Naive thymus-derived CD4-positive, alpha-beta T cell (primary cell): ENCODE data around the gene MTHFD1. TPM values are rescaled to one million over a fixed set of nuclear protein-coding genes. Genes with fewer than 3 reads are reported as not detected.
A peak's percentile ranks its signal among the peaks of the same experiment; 100 is the strongest.
"Not testable (repeated sequence)": the region's sequence is repeated elsewhere in the genome, so short reads cannot be mapped to it uniquely, and the experiment has no call there.

Experiments
- ATAC-seq: fragments of 150-1000 bp; cut with Tn5 transposase; 2 replicates; pipeline ENCODE4 v1.10.0; 2021; ENCODE audit warnings: mild to moderate bottlenecking, moderate library complexity
- CTCF ChIA-PET: fragments of 350-600 bp; sonication (Branson Sonifier 250); formaldehyde crosslinking; loops from one replicate; lab custom pipeline; 2021; ENCODE audit warnings: antibody characterized with exemption; lab: Charles Lee
- POLR2A ChIA-PET: fragments of 350-600 bp; sonication (Branson Sonifier 250); formaldehyde crosslinking; loops from one replicate; lab custom pipeline; 2021; ENCODE audit warnings: antibody characterized with exemption, inconsistent platforms; lab: Charles Lee
- DNase-seq, 9 donors: peaks; one replicate each; pipeline versions ENCODE4 v3.0.0 to v3.0.0-alpha.2; 2020 to 2022; ENCODE audit warnings: mixed read lengths in 1 of 9
- H3K27ac ChIP-seq: one replicate; pipeline ENCODE4 v1.7.0; 2013; ENCODE audit warnings: mild to moderate bottlenecking, low read depth, low read length, moderate library complexity
- H3K27me3 ChIP-seq, 2 donors: one replicate each; pipeline ENCODE4 v1.7.0; 2013; ENCODE audit warnings: low read length in 2 of 2, mild to moderate bottlenecking in 2 of 2, moderate library complexity in 2 of 2; ENCODE audit not compliant: control insufficient read depth in 2 of 2, insufficient read depth in 2 of 2
- H3K36me3 ChIP-seq, 3 experiments: 1 replicate in 2 of 3; 2 replicates in 1 of 3; pipeline ENCODE4 v1.7.0; 2013; ENCODE audit warnings: low read length in 3 of 3, mild to moderate bottlenecking in 3 of 3, moderate library complexity in 1 of 3; ENCODE audit not compliant: insufficient read depth in 3 of 3, control insufficient read depth in 2 of 3
- H3K4me1 ChIP-seq, 2 donors: one replicate each; pipeline ENCODE4 v1.7.0; 2013; ENCODE audit warnings: low read length in 2 of 2, mild to moderate bottlenecking in 2 of 2, moderate library complexity in 1 of 2; ENCODE audit not compliant: control insufficient read depth in 2 of 2, insufficient read depth in 2 of 2
- H3K4me3 ChIP-seq: 2 replicates; pipeline ENCODE4 v1.7.0; 2013; ENCODE audit warnings: mild to moderate bottlenecking, low read length
- H3K9me3 ChIP-seq, 3 experiments: 1 replicate in 2 of 3; 2 replicates in 1 of 3; pipeline ENCODE4 v1.7.0; 2013; ENCODE audit warnings: low read length in 3 of 3; ENCODE audit not compliant: control insufficient read depth in 2 of 3
- H3K27ac Mint-ChIP-seq, 9 donors: one replicate each; pipeline ENCODE4 v1.8.0; 2020 to 2022; ENCODE audit warnings: mixed read lengths in 9 of 9, mild to moderate bottlenecking in 8 of 9, moderate library complexity in 5 of 9, inconsistent platforms in 2 of 9
- H3K27me3 Mint-ChIP-seq, 5 donors: one replicate each; pipeline ENCODE4 v1.8.0; 2021 to 2022; ENCODE audit warnings: mixed read lengths in 5 of 5, mild to moderate bottlenecking in 1 of 5
- H3K36me3 Mint-ChIP-seq, 5 donors: one replicate each; pipeline ENCODE4 v1.8.0; 2020 to 2022; ENCODE audit warnings: mixed read lengths in 5 of 5, mild to moderate bottlenecking in 3 of 5, inconsistent platforms in 1 of 5
- H3K4me1 Mint-ChIP-seq, 7 donors: one replicate each; pipeline ENCODE4 v1.8.0; 2020 to 2022; ENCODE audit warnings: mixed read lengths in 7 of 7, mild to moderate bottlenecking in 3 of 7, inconsistent platforms in 1 of 7
- H3K4me3 Mint-ChIP-seq, 10 donors: one replicate each; pipeline ENCODE4 v1.8.0; 2020 to 2022; ENCODE audit warnings: mild to moderate bottlenecking in 10 of 10, mixed read lengths in 10 of 10, moderate library complexity in 6 of 10, inconsistent platforms in 2 of 10
- H3K9me3 Mint-ChIP-seq, 11 donors: one replicate each; pipeline ENCODE4 v1.8.0; 2020 to 2022; ENCODE audit warnings: mixed read lengths in 11 of 11, mild to moderate bottlenecking in 4 of 11, inconsistent platforms in 1 of 11, moderate library complexity in 1 of 11
- intact Hi-C, 2 donors: fragments of 100-400 bp; cut with micrococcal nuclease; formaldehyde crosslinking; loops; one replicate each; pipeline ENCODE4 v1.15.1; 2023
- polyA plus RNA-seq, 2 donors: library from polyadenylated mRNA; unstranded; fragments of 300-500 nt; fragmentation: Illumina TruSeq; gene quantifications; one replicate each; pipeline ENCODE4 v1.2.3, GENCODE V29; 2021
- total RNA-seq, 6 experiments: library from RNA in 5 of 6; stranded (reverse) in 5 of 6; gene quantifications; 1 replicate in 5 of 6; 2 replicates in 1 of 6; pipeline ENCODE4 v1.2.3 and lab custom pipeline; 2021 to 2026

MTHFD1 gene
- total and polyA plus RNA-seq, 7 experiments from 2014 or later, result 28.0 to 189 (median 30.9) TPM

DNA sequence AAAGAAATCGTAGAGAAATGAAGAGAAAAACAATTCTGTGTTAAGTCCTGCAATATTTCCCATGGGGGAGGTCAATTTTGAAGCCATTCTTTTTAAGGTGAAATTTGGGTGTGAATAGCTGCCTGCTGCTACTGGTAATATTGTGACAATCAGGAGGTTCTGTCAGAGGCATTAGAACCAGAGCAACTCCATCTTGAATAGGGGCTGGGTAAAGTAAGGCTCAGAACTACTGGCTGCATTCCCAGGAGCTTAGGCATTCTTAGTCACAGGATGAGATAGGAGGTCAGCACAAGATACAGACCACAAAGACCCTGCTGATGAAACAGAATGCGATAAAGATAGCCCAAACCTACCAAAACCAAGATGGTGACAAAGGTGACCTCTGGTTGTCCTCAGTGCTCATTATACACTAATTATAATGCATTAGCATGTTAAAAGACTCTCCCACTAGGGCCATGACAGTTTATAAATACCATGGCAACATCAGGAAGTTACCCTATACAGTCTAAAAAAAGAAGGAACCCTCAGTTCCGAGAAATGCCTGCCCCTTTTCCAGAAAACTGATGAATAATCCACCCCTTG, 24.8 kb upstream of the MTHFD1 start:
- Mint-ChIP-seq H3K27me3 (no peaks in the 10 kb centered on the region), H3K9me3 (no peaks in the 10 kb centered on the region)
- ATAC-seq, result no peak

GRCh38 chr14:64364907-64365306, 23.2 kb upstream of the MTHFD1 start:
- Histone ChIP-seq H3K4me3 (no peak overlapping the region), H3K36me3 (no peaks in the 10 kb centered on the region), H3K9me3 (no peaks in the 10 kb centered on the region), H3K27me3 (no peaks in the 10 kb centered on the region), H3K4me1 (no peaks in the 10 kb centered on the region), H3K27ac (no peak overlapping the region)
- Mint-ChIP-seq H3K27me3 (no peaks in the 10 kb centered on the region), H3K27ac (no peak overlapping the region), H3K36me3 (no peaks in the 10 kb centered on the region), H3K4me1 (peaks cover 0 to 2% (median 0%) of the 10 kb centered on the region in 7 donors), H3K9me3 (no peaks in the 10 kb centered on the region), H3K4me3 (no peak overlapping the region)
- intact Hi-C loops, result no loop called here
- ChIA-PET POLR2A (no interaction called here), CTCF (no interaction called here)
- DNase-seq, result no peak
- ATAC-seq, result no peak

More for the DNA sequence above, 24.8 kb upstream of the MTHFD1 start:
- H3K27me3 ChIP-seq, result no peaks in the 10 kb centered on the region
- no peaks in the 10 kb centered on the region for H3K36me3 Mint-ChIP-seq
- H3K4me3 ChIP-seq, result no peak overlapping the region
- no peak overlapping the region for H3K27ac ChIP-seq
- ChIA-PET POLR2A (no interaction called here), CTCF (no interaction called here)
- intact Hi-C loops, result no loop called here
- H3K4me1 ChIP-seq, result no peaks in the 10 kb centered on the region
- DNase-seq, result no peak
- no peaks in the 10 kb centered on the region for H3K36me3 ChIP-seq
- H3K4me1 Mint-ChIP-seq, result peaks cover 0 to 2% (median 0%) of the 10 kb centered on the region in 7 donors
- no peaks in the 10 kb centered on the region for H3K9me3 ChIP-seq
- no peak overlapping the region for H3K4me3 Mint-ChIP-seq
- H3K27ac Mint-ChIP-seq, result no peak overlapping the region

DNA sequence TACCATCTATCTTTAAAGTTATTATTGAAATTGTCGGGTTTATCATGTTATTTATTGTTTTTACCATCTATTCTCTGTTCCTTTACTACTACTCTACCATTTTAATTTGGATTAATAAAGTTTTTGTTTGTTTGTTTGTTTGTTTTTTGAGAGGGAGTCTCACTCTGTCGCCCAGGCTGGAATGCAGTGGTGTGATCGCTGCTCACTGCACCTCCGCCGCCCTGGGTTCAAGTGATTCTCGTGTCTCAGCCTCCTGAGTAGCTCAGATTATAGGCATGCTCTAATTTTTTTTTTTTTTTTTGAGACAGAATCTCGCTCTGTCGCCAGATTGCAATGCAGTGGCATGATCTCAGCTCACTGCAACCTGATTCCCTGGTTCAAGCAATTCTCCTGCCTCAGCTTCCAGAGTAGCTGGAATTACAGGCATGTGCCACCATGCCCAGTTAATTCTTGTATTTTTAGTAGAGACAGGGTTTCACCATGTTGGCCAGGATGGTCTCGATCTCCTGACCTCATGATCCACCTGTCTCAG, 22.7 kb upstream of the MTHFD1 start:
- H3K4me1 Mint-ChIP-seq, ATAC-seq, H3K4me3 Mint-ChIP-seq, POLR2A ChIA-PET, DNase-seq, H3K27ac Mint-ChIP-seq, H3K4me1 ChIP-seq, H3K27me3 Mint-ChIP-seq, H3K27ac ChIP-seq, H3K9me3 Mint-ChIP-seq, H3K36me3 Mint-ChIP-seq, H3K4me3 ChIP-seq, H3K9me3 ChIP-seq, intact Hi-C loops, H3K36me3 ChIP-seq, H3K27me3 ChIP-seq: not testable (repeated sequence)
- CTCF ChIA-PET, result interaction anchor here (0.6 kb wide), 2 partner anchors 150 to 655 kb away, joined by 3 to 6 read pairs; no protein-coding TSS in a partner anchor

GRCh38 chr14:64369201-64369600, 19.0 kb upstream of the MTHFD1 start:
- Mint-ChIP-seq H3K4me1 (peaks cover 0 to 2% (median 0%) of the 10 kb centered on the region in 7 donors), H3K9me3 (no peaks in the 10 kb centered on the region), H3K27me3 (no peaks in the 10 kb centered on the region), H3K36me3 (peaks cover 0 to 8% (median 0%) of the 10 kb centered on the region in 5 donors), H3K4me3 (no peak overlapping the region), H3K27ac (no peak overlapping the region)
- intact Hi-C loops, result no loop called here
- DNase-seq (no peak), ATAC-seq (no peak)
- ChIA-PET CTCF (no interaction called here), POLR2A (interaction anchor here (0.5 kb wide), 1 partner anchor 66 kb away, joined by 6 read pairs; no protein-coding TSS in a partner anchor)
- no peak overlapping the region for H3K27ac ChIP-seq
- no peaks in the 10 kb centered on the region for H3K9me3 ChIP-seq
- no peak overlapping the region for H3K4me3 ChIP-seq
- no peaks in the 10 kb centered on the region for H3K4me1 ChIP-seq
- H3K27me3 ChIP-seq, result no peaks in the 10 kb centered on the region
- no peaks in the 10 kb centered on the region for H3K36me3 ChIP-seq

DNA sequence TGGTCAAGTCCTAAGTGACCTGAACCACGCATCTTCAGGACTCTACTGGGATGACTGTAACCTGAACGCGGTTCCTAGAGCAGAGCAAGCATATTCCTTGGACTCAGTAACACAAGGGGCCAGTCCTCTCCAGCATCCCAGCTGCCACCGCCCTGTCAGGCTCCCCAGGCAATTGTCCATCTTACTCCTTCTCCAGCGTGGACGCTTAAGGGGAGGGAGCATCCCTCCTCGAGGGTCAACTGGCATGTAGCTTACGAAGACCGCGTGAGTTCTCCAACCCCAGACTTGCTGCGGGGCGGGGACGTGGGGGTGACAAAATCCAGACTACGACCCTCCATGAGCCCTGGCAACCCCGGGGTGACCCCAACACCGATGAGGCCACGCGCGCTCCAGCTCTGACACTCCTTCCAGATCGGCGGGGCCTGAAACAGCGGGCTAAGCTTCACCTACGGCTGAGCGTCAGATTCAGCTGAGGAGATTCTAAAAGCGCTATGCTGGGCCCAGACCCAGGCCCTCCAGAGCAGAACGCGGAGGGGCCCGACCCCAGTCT, 846 bp upstream of the MTHFD1 start:
- peak in 1 of 9 donors; percentile 6 for DNase-seq
- intact Hi-C loops, result loop anchor here (1.0 to 5.0 kb wide), 4 partner anchors 75 to 745 kb away; partner anchors contain the start of genes HSPA2 (in 1 of the 2), MAX (in 1 of the 2) and WDR89 (in 1 of the 2)
- H3K4me3 Mint-ChIP-seq, result peak overlapping the region; percentile 92 to 99 (median 96)

GRCh38 chr14:64388533-64389285, 556 bp downstream of the MTHFD1 start:
- peak overlapping the region; percentile 79 for H3K27ac ChIP-seq
- Mint-ChIP-seq H3K36me3 (peaks cover 0 to 29% (median 7%) of the 10 kb centered on the region in 5 donors), H3K27ac (peak overlapping the region; percentile 90 to 99 (median 95)), H3K27me3 (peaks cover 0 to 4% (median 0%) of the 10 kb centered on the region in 5 donors), H3K4me3 (peak overlapping the region; percentile 92 to 99 (median 96)), H3K9me3 (peaks cover 0 to 4% (median 0%) of the 10 kb centered on the region in 11 donors), H3K4me1 (peaks cover 22 to 55% (median 41%) of the 10 kb centered on the region in 7 donors)
- intact Hi-C loops, result loop anchor here (1.0 to 5.0 kb wide), 11 partner anchors 24 to 845 kb away; partner anchors contain the start of genes MAX (in 2 of the 2), PPP2R5E (in 2 of the 2), ZBTB25 (in 2 of the 2) and FNTB (in 1 of the 2)
- peak; percentile 1 for ATAC-seq
- H3K9me3 ChIP-seq, result no peaks in the 10 kb centered on the region
- DNase-seq, result peak in 3 of 9 donors; percentile 1 to 5 (median 2)
- H3K27me3 ChIP-seq, result no peaks in the 10 kb centered on the region
- no peaks in the 10 kb centered on the region for H3K36me3 ChIP-seq
- peak overlapping the region; percentile 89 for H3K4me3 ChIP-seq
- POLR2A ChIA-PET, result interaction anchor here (1.3 to 2.1 kb wide), 3 partner anchors 9 to 847 kb away, joined by 3 to 12 read pairs (median 10); partner anchors contain the start of gene ZBTB1
- H3K4me1 ChIP-seq, result peaks cover 11 to 17% of the 10 kb centered on the region in 2 donors
- CTCF ChIA-PET, result no interaction called here

More for the DNA sequence above, 846 bp upstream of the MTHFD1 start:
- Histone ChIP-seq H3K9me3 (no peaks in the 10 kb centered on the region), H3K36me3 (no peaks in the 10 kb centered on the region), H3K4me1 (peaks cover 11 to 17% of the 10 kb centered on the region in 2 donors), H3K27ac (peak overlapping the region; percentile 79), H3K4me3 (peak overlapping the region; percentile 89), H3K27me3 (no peaks in the 10 kb centered on the region)
- H3K36me3 Mint-ChIP-seq, result peaks cover 0 to 22% (median 7%) of the 10 kb centered on the region in 5 donors
- ChIA-PET POLR2A (interaction anchor here (1.0 to 2.1 kb wide), 4 partner anchors 11 to 846 kb away, joined by 3 to 12 read pairs (median 7); partner anchors contain the start of gene ZBTB1), CTCF (no interaction called here)
- H3K4me1 Mint-ChIP-seq, result peaks cover 18 to 46% (median 37%) of the 10 kb centered on the region in 7 donors
- H3K27ac Mint-ChIP-seq, result peak overlapping the region; percentile 90 to 99 (median 95)
- peak; percentile 60 for ATAC-seq
- H3K9me3 Mint-ChIP-seq, result peaks cover 0 to 4% (median 0%) of the 10 kb centered on the region in 11 donors
- peaks cover 0 to 4% (median 0%) of the 10 kb centered on the region in 5 donors for H3K27me3 Mint-ChIP-seq
